Breast epithelium (tissue), 4 donors: Measurements from ENCODE around the gene COA3. TPM values are rescaled to one million over a fixed set of nuclear protein-coding genes. Genes with fewer than 3 reads are reported as not detected.

Source experiments
- DNase-seq, 2 donors: peaks; one replicate each; pipeline ENCODE4 v3.0.0-alpha.2; 2019; ENCODE audit warnings: low spot score in 2 of 2
- H3K27ac ChIP-seq, 2 donors: fragments of 200-600 bp; sonication (generic) in 1 of 2; one replicate each; pipeline ENCODE4 v1.5.1; 2016 to 2019; ENCODE audit warnings: mild to moderate bottlenecking in 1 of 2
- H3K27me3 ChIP-seq, 2 donors: fragments of 200-600 bp; sonication (generic) in 1 of 2; one replicate each; pipeline versions ENCODE4 v1.5.1 to v1.6.0; 2017 to 2019; ENCODE audit warnings: control low read depth in 1 of 2, mild to moderate bottlenecking in 1 of 2
- H3K36me3 ChIP-seq: fragments of 200-600 bp; one replicate; pipeline ENCODE4 v1.5.1; 2019
- H3K4me1 ChIP-seq, 2 donors: fragments of 200-600 bp; sonication (generic); one replicate each; pipeline ENCODE4 v1.5.1; 2016 to 2019; ENCODE audit warnings: control low read depth in 1 of 2
- H3K4me3 ChIP-seq, 3 donors: fragments of 200-600 bp; sonication (generic); 1 replicate in 2 of 3; 2 replicates in 1 of 3; pipeline ENCODE4 v1.5.1; 2016 to 2019; ENCODE audit warnings: mild to moderate bottlenecking in 3 of 3, moderate library complexity in 2 of 3
- H3K9me3 ChIP-seq, 2 donors: fragments of 200-600 bp; sonication (generic) in 1 of 2; one replicate each; pipeline ENCODE4 v1.5.1; 2016 to 2019; ENCODE audit warnings: control low read depth in 1 of 2
- POLR2A ChIP-seq: fragments of 450-650 bp; IDR thresholded peaks from one replicate; pipeline ENCODE4 v1.6.1; 2016; ENCODE audit warnings: antibody characterized with exemption, mild to moderate bottlenecking, moderate library complexity
- POLR2AphosphoS5 ChIP-seq, 3 donors: sonication (generic); formaldehyde crosslinking; IDR thresholded peaks; one replicate each; pipeline ENCODE4 v1.6.1; 2017; ENCODE audit warnings: antibody characterized with exemption in 3 of 3
- intact Hi-C: fragments of 100-400 bp; cut with DNase I; formaldehyde crosslinking; loops from one replicate; pipeline ENCODE4 v1.15.1; 2023; ENCODE audit warnings: low total_unique reads
- total RNA-seq, 3 donors: library from RNA; depleted of rRNA; stranded (reverse); fragments of >200 nt; gene quantifications; one replicate each; pipeline ENCODE4 v1.1.0, GENCODE V29; 2016
- TF ChIP-seq, protein P1 (sequence below), 3 donors: fragments of 450-650 bp; IDR thresholded peaks; one replicate each; pipeline ENCODE4 v1.5.1; 2016 to 2017; ENCODE audit warnings: antibody characterized with exemption in 3 of 3, mild to moderate bottlenecking in 3 of 3, moderate library complexity in 3 of 3

COA3 gene
- total RNA-seq, 3 donors from 2014 or later = 52.6 to 74.1 (median 72.8) TPM

DNA sequence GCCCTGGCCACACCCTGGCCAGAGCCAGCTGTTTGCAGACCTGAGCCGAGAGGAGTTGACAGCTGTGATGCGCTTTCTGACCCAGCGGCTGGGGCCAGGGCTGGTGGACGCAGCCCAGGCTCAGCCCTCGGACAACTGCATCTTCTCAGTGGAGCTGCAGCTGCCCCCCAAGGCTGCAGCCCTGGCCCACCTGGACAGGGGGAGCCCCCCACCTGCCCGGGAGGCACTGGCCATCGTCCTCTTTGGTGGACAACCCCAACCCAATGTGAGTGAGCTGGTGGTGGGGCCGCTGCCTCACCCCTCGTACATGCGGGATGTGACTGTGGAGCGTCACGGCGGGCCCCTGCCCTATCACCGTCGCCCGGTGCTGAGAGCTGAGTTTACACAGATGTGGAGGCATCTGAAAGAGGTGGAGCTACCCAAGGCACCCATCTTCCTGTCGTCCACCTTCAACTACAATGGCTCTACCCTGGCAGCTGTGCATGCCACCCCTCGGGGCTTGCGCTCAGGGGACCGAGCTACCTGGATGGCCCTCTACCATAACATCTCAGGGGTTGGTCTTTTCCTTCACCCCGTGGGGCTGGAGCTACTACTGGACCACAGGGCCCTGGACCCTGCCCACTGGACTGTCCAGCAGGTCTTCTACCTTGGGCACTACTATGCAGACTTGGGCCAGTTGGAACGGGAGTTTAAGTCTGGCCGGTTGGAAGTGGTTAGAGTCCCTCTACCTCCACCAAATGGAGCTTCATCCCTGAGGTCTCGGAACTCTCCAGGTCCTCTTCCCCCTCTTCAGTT lies 46.5 kb upstream of the COA3 start:
- Histone ChIP-seq H3K27ac (no peak overlapping the region), H3K4me1 (no peaks in the 10 kb centered on the region), H3K4me3 (no peak overlapping the region), H3K9me3 (no peaks in the 10 kb centered on the region), H3K36me3 (no peaks in the 10 kb centered on the region), H3K27me3 (no peaks in the 10 kb centered on the region)
- TF ChIP-seq POLR2AphosphoS5 (IDR thresholded peaks at IDR 0.05) = no peak
- no peak for TF ChIP-seq POLR2A
- TF ChIP-seq, protein P1, sequence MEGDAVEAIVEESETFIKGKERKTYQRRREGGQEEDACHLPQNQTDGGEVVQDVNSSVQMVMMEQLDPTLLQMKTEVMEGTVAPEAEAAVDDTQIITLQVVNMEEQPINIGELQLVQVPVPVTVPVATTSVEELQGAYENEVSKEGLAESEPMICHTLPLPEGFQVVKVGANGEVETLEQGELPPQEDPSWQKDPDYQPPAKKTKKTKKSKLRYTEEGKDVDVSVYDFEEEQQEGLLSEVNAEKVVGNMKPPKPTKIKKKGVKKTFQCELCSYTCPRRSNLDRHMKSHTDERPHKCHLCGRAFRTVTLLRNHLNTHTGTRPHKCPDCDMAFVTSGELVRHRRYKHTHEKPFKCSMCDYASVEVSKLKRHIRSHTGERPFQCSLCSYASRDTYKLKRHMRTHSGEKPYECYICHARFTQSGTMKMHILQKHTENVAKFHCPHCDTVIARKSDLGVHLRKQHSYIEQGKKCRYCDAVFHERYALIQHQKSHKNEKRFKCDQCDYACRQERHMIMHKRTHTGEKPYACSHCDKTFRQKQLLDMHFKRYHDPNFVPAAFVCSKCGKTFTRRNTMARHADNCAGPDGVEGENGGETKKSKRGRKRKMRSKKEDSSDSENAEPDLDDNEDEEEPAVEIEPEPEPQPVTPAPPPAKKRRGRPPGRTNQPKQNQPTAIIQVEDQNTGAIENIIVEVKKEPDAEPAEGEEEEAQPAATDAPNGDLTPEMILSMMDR (IDR thresholded peaks at IDR 0.05) = no peak
- no peak for DNase-seq
- intact Hi-C loops = loop anchor here (10.0 kb wide), 1 partner anchor 490 kb away; no protein-coding TSS in a partner anchor

DNA sequence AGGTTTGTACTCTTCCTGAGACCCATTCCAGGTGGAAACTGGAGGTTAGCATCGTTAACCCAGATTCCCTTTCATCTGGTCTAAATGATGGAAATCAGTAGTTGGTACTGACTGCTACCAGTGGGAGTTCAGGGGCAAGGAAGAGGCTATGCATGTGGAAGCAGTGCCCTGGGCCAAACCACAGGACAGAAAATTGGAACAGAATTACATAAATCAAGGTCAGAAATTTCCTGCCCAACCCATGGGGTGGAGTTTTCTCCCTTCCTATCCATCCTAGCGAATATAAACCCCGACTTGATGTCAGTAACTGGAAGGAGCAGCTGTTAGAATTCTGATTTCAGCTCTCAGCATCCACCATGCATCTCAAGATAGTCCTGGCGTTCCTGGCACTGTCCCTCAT lies 45.8 kb upstream of the COA3 start, which contains the start of gene AOC2:
Gene AOC2, plus strand, starts transcription at position 310 of the 400 bp plus-strand sequence. Its CDS starts 47 bp downstream, at position 357.
- TF ChIP-seq, protein P1 (IDR thresholded peaks at IDR 0.05) = no peak
- TF ChIP-seq POLR2A (no peak), POLR2AphosphoS5 (IDR thresholded peaks at IDR 0.05) (no peak)
- no peak for DNase-seq
- no peaks in the 10 kb centered on the region for H3K27me3 ChIP-seq
- H3K9me3 ChIP-seq = no peaks in the 10 kb centered on the region
- H3K4me3 ChIP-seq = no peak within 1 kb of the TSS
- intact Hi-C loops = loop anchor here (10.0 kb wide), 1 partner anchor 491 kb away; no protein-coding TSS in a partner anchor
- H3K36me3 ChIP-seq = no peaks in the 10 kb centered on the region
- H3K27ac ChIP-seq = no peak within 1 kb of the TSS
- H3K4me1 ChIP-seq = no peaks in the 10 kb centered on the region

DNA sequence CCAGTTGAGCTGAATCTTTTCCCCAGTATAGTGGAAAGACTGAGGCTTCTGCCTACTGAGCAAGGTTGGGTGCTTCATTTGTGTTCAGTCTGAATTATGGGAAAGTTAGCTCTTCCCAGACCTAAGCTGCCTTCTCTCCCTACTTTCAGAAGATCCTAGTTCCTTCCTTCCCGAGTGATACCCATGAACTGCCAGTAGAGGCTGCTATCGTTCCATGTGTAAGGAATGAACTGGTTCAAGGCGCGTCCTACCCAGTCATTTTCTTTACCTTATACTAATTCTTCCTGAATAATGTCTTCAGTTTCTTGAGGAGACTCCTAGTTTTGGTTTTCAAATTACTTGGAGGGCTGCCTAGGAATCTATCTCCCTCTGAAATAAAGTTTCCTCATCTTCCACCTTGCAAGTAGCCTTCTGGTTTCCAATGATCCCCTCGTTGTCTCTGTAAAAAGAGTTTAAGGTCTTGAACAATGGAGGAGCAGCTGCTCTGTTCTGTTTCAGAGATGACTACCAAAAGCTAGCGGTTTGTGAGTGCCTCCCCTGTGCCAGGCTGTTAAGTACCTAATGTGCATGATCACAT lies 44.9 kb upstream of the COA3 start:
- no peaks in the 10 kb centered on the region for H3K27me3 ChIP-seq
- DNase-seq = no peak
- intact Hi-C loops = loop anchor here (10.0 kb wide), 1 partner anchor 491 kb away; no protein-coding TSS in a partner anchor
- H3K9me3 ChIP-seq = no peaks in the 10 kb centered on the region
- no peak overlapping the region for H3K4me3 ChIP-seq
- no peak overlapping the region for H3K27ac ChIP-seq
- H3K4me1 ChIP-seq = no peaks in the 10 kb centered on the region
- TF ChIP-seq, protein P1 (IDR thresholded peaks at IDR 0.05) = peak; percentile 45 to 93 (median 76)
- no peak for TF ChIP-seq POLR2AphosphoS5 (IDR thresholded peaks at IDR 0.05)
- no peaks in the 10 kb centered on the region for H3K36me3 ChIP-seq

DNA sequence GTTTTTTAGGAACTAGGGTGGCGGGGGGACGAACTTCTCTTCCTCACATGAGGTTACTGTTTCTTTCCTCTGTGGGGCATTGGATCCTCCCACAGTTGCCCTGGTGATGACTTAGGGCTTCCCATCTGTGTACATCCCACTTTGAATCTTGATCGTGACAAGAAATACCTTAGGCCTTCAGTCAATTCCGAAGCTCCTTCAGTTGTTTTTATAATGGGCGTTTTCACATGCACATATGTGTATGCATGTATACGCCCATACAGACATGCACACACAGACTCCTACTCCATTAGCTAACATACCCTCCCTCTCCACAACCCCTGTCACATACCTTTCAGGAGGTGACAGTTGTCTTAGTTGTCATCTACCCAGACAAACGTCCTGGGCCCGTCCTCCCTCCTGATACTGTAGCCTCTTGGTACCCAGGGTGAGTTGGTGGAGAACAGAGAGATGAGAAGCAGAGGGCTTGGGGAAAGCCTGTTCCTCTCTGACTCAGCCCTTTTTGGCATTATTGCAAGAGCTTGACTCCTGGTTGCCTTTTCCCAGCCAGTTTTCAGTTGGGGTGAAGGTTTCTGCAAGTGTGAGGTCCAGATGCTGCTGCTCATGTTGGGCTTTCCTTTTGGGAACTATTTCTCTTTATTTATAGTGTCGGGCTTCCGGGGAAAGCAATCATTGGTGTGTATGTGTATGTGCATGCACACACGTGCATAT lies 43.6 kb upstream of the COA3 start:
- Histone ChIP-seq H3K4me3 (no peak overlapping the region), H3K27me3 (no peaks in the 10 kb centered on the region), H3K9me3 (no peaks in the 10 kb centered on the region), H3K36me3 (no peaks in the 10 kb centered on the region), H3K27ac (no peak overlapping the region), H3K4me1 (no peaks in the 10 kb centered on the region)
- no peak for DNase-seq
- intact Hi-C loops = loop anchor here (10.0 kb wide), 1 partner anchor 493 kb away; no protein-coding TSS in a partner anchor
- no peak for TF ChIP-seq POLR2A
- TF ChIP-seq, protein P1 (IDR thresholded peaks at IDR 0.05) = no peak
- no peak for TF ChIP-seq POLR2AphosphoS5 (IDR thresholded peaks at IDR 0.05)
